Measurements from ENCODE around the gene AOPEP. TPM values are rescaled to one million over a fixed set of nuclear protein-coding genes. Genes with fewer than 3 reads are reported as not detected.

Gene AOPEP
- total RNA-seq, 2 donors from 2014 or later, result 12.4 to 12.9 TPM

DNA sequence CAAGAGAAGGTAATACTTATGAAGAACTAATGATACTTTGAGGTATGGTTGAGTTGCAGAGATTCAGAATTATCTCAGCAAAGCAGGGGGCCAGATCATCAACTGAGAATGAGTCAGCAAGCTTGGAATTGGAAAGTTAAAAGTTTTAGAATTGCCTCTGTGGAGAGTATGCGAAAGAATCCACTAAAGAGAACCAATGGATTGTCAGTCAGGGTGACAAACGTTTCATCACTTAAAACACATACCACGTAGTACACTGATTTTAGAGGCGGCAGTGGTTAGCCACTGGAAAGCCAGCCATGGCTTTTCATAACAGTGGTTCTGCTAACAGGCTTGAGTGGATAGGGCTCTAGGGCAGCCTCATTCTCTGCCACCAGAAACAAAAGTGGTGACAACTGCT lies 30.7 kb downstream of the AOPEP start:
- ATAC-seq, result no peak
- Mint-ChIP-seq H3K36me3 (ENCODE audit: low read depth) (peaks cover 13% of the 10 kb centered on the region), H3K4me3 (no peak overlapping the region), H3K27me3 (no peaks in the 10 kb centered on the region), H3K4me1 (peaks cover 10% of the 10 kb centered on the region), H3K27ac (no peak overlapping the region)
- no peak for DNase-seq
- no peaks in the 10 kb centered on the region for H3K9me3 ChIP-seq (ENCODE audit: control insufficient read depth, low read length, poor library complexity, severe bottlenecking)

- H3K27ac Mint-ChIP-seq, result peak overlapping the region; percentile 51
- ATAC-seq, result no peak
- H3K27me3 Mint-ChIP-seq, result no peaks in the 10 kb centered on the region
- no peak for DNase-seq
- H3K36me3 Mint-ChIP-seq (ENCODE audit: low read depth), result peaks cover 13% of the 10 kb centered on the region
- peaks cover 10% of the 10 kb centered on the region for H3K4me1 Mint-ChIP-seq
- H3K4me3 Mint-ChIP-seq, result no peak overlapping the region
- H3K9me3 ChIP-seq (ENCODE audit: control insufficient read depth, low read length, poor library complexity, severe bottlenecking), result no peaks in the 10 kb centered on the region
Measured at GRCh38 chr9:94758031-94758430, 31.5 kb downstream of the AOPEP start.

GRCh38 chr9:94758880-94759279 lies 32.4 kb downstream of the AOPEP start:
- no peaks in the 10 kb centered on the region for H3K27me3 Mint-ChIP-seq
- H3K36me3 Mint-ChIP-seq (ENCODE audit: low read depth), result peaks cover 11% of the 10 kb centered on the region
- DNase-seq, result no peak
- no peak overlapping the region for H3K27ac Mint-ChIP-seq
- peaks cover 10% of the 10 kb centered on the region for H3K4me1 Mint-ChIP-seq
- ATAC-seq, result no peak
- H3K4me3 Mint-ChIP-seq, result no peak overlapping the region
- H3K9me3 ChIP-seq (ENCODE audit: control insufficient read depth, low read length, poor library complexity, severe bottlenecking), result no peaks in the 10 kb centered on the region

DNA sequence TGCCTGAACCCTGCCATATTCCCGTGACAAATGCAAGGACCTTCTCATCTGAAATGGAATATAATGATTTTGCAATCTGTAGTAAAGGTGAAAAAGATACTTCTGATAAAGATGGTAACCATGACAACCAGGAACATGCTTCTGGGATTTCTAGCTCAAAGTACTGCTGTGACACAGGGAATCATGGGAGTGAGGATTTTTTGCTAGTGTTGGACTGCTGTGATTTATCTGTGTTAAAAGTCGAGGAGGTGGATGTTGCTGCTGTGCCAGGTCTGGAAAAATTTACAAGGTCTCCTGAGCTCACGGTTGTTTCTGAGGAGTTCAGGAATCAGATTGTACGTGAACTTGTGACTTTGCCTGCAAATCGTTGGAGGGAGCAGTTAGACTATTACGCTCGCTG lies 33.5 kb downstream of the AOPEP start:
- ATAC-seq (no peak), DNase-seq (no peak)
- no peaks in the 10 kb centered on the region for H3K9me3 ChIP-seq (ENCODE audit: control insufficient read depth, low read length, poor library complexity, severe bottlenecking)
- Mint-ChIP-seq H3K27me3 (no peaks in the 10 kb centered on the region), H3K36me3 (ENCODE audit: low read depth) (peaks cover 13% of the 10 kb centered on the region), H3K27ac (no peak overlapping the region), H3K4me1 (peaks cover 10% of the 10 kb centered on the region), H3K4me3 (no peak overlapping the region)

DNA sequence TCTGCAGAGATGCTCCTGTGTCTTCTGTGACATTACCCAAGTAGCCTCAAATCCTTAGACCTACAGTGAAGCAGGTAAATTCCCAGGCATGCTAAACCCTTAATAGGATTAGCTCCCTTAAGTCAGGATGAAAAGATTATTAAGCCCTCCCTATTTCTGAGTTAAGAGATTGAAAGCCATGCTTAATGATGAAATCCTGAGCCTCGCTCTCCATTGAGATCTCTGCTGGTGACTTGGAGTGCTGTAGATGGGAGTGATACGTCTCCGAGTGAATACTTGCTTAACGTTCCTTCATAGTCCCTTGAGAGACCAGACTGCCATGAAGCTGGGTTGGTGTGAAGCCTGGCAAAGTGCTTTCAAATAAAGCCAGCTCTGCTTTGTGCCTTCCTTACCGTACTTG lies 34.2 kb downstream of the AOPEP start:
- Mint-ChIP-seq H3K27ac (no peak overlapping the region), H3K4me1 (peaks cover 10% of the 10 kb centered on the region), H3K4me3 (no peak overlapping the region), H3K36me3 (ENCODE audit: low read depth) (peaks cover 13% of the 10 kb centered on the region), H3K27me3 (no peaks in the 10 kb centered on the region)
- no peaks in the 10 kb centered on the region for H3K9me3 ChIP-seq (ENCODE audit: control insufficient read depth, low read length, poor library complexity, severe bottlenecking)
- no peak for ATAC-seq
- no peak for DNase-seq

GRCh38 chr9:94761481-94761880 lies 35.0 kb downstream of the AOPEP start:
- Mint-ChIP-seq H3K4me1 (peaks cover 10% of the 10 kb centered on the region), H3K36me3 (ENCODE audit: low read depth) (peaks cover 13% of the 10 kb centered on the region), H3K27ac (peak overlapping the region; percentile 27), H3K4me3 (no peak overlapping the region), H3K27me3 (no peaks in the 10 kb centered on the region)
- no peak for ATAC-seq
- DNase-seq, result no peak
- H3K9me3 ChIP-seq (ENCODE audit: control insufficient read depth, low read length, poor library complexity, severe bottlenecking), result no peaks in the 10 kb centered on the region

DNA sequence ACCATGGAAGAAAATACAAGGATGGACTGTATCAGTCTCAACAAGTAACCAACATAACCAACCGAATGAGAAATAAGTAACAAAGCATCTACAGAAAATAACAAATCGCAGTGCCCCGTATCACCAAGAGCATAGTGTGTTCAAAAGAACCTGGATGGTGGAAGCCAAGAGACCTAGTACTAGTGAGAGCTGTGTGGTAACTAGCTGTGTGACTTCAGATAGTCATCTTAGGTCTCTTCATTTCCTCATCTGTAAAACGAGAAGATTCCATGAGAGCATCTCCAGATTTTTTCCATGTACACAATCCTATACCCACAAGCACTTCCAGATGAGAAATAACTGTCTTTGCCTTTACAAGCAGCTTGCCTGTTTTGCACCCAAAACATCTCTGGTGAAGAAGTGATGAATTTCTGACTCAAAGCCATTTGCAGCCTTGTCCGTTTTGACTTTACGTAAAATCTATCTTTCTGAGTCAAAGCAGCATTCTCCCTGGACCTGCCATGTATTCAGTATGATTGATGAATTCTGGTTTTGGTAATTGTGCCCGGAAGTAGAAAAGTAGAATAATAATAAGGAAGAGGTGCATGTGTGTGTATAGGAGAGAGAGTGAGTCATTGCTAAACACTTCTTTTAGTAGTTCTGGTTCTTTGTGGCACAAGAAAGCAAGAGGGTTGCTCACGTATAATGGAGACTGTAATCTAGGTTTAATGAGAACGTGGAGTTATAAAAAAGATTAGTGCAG lies 41.0 kb downstream of the AOPEP start:
- Mint-ChIP-seq H3K4me3 (no peak overlapping the region), H3K27ac (peak overlapping the region; percentile 10), H3K36me3 (ENCODE audit: low read depth) (peaks cover 7% of the 10 kb centered on the region), H3K27me3 (no peaks in the 10 kb centered on the region), H3K4me1 (peaks cover 11% of the 10 kb centered on the region)
- no peaks in the 10 kb centered on the region for H3K9me3 ChIP-seq (ENCODE audit: control insufficient read depth, low read length, poor library complexity, severe bottlenecking)
- ATAC-seq (no peak), DNase-seq (no peak)

- H3K9me3 ChIP-seq (ENCODE audit: control insufficient read depth, low read length, poor library complexity, severe bottlenecking), result no peaks in the 10 kb centered on the region
- no peak overlapping the region for H3K4me3 Mint-ChIP-seq
- peaks cover 7% of the 10 kb centered on the region for H3K36me3 Mint-ChIP-seq (ENCODE audit: low read depth)
- DNase-seq (no peak), ATAC-seq (no peak)
- no peaks in the 10 kb centered on the region for H3K27me3 Mint-ChIP-seq
- no peak overlapping the region for H3K27ac Mint-ChIP-seq
- peaks cover 14% of the 10 kb centered on the region for H3K4me1 Mint-ChIP-seq
Measured at GRCh38 chr9:94768766-94769165, 42.3 kb downstream of the AOPEP start.

GRCh38 chr9:94770334-94770733 lies 43.8 kb downstream of the AOPEP start:
- H3K4me3 Mint-ChIP-seq, result no peak overlapping the region
- ATAC-seq (no peak), DNase-seq (no peak)
- H3K36me3 Mint-ChIP-seq (ENCODE audit: low read depth), result peaks cover 5% of the 10 kb centered on the region
- no peak overlapping the region for H3K27ac Mint-ChIP-seq
- no peaks in the 10 kb centered on the region for H3K27me3 Mint-ChIP-seq
- H3K4me1 Mint-ChIP-seq, result peaks cover 14% of the 10 kb centered on the region
- no peaks in the 10 kb centered on the region for H3K9me3 ChIP-seq (ENCODE audit: control insufficient read depth, low read length, poor library complexity, severe bottlenecking)

DNA sequence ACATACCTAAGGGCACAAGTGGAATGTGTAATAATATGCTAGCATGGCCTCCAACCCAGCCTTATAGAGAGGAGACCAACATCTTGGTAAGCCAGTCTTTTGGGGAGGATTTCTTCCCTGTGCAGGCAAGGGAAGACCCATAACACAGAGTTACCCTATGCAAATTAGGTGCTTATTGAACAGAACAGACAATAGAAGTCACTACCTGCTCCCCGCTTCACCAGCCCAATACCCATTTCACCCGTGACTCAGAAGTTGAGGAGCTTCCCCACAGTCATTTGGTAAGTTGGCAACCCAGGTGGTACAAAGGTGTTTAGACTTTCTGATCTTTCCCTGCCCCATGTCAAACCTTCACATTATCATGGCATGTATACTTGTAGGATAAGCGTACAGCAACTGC lies 44.6 kb downstream of the AOPEP start:
- Mint-ChIP-seq H3K4me3 (no peak overlapping the region), H3K27ac (no peak overlapping the region), H3K27me3 (no peaks in the 10 kb centered on the region), H3K4me1 (peaks cover 14% of the 10 kb centered on the region), H3K36me3 (ENCODE audit: low read depth) (peaks cover 5% of the 10 kb centered on the region)
- ATAC-seq (no peak), DNase-seq (no peak)
- no peaks in the 10 kb centered on the region for H3K9me3 ChIP-seq (ENCODE audit: control insufficient read depth, low read length, poor library complexity, severe bottlenecking)

DNA sequence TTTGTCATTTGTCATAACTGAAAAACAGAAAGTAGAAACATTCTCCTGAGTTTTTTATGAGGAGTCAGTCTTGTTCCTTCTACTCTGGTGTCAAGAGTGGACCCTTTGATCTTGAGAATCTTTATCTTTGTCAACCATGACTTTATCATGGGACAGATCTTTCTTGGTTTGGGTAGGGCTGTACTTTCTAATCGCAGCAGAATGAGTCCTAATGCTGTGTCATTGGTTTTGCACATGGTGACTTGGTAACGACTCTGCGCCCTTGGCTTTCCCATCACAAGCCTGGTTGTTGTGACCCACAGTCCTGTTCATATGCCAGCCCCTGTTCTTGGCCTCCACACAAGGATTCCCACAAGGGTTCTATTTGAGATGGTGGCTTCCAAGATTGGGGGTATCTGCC lies 45.6 kb downstream of the AOPEP start:
- Mint-ChIP-seq H3K4me3 (no peak overlapping the region), H3K36me3 (ENCODE audit: low read depth) (peaks cover 4% of the 10 kb centered on the region)

GRCh38 chr9:94772639-94773303 lies 46.3 kb downstream of the AOPEP start:
- no peak for DNase-seq
- Mint-ChIP-seq H3K27me3 (no peaks in the 10 kb centered on the region), H3K4me1 (peaks cover 7% of the 10 kb centered on the region), H3K4me3 (no peak overlapping the region), H3K27ac (no peak overlapping the region), H3K36me3 (ENCODE audit: low read depth) (peaks cover 1% of the 10 kb centered on the region)
- no peaks in the 10 kb centered on the region for H3K9me3 ChIP-seq (ENCODE audit: control insufficient read depth, low read length, poor library complexity, severe bottlenecking)
- ATAC-seq, result no peak

More for the DNA sequence above, 45.6 kb downstream of the AOPEP start:
- H3K9me3 ChIP-seq (ENCODE audit: control insufficient read depth, low read length, poor library complexity, severe bottlenecking), result no peaks in the 10 kb centered on the region
- no peaks in the 10 kb centered on the region for H3K27me3 Mint-ChIP-seq
- no peak overlapping the region for H3K27ac Mint-ChIP-seq
- H3K4me1 Mint-ChIP-seq, result peaks cover 11% of the 10 kb centered on the region
- ATAC-seq (no peak), DNase-seq (no peak)

- H3K27me3 Mint-ChIP-seq, result no peaks in the 10 kb centered on the region
- H3K4me1 Mint-ChIP-seq, result peaks cover 8% of the 10 kb centered on the region
- H3K36me3 Mint-ChIP-seq (ENCODE audit: low read depth), result no peaks in the 10 kb centered on the region
- no peaks in the 10 kb centered on the region for H3K9me3 ChIP-seq (ENCODE audit: control insufficient read depth, low read length, poor library complexity, severe bottlenecking)
- no peak overlapping the region for H3K4me3 Mint-ChIP-seq
- DNase-seq, result no peak
- H3K27ac Mint-ChIP-seq, result no peak overlapping the region
- ATAC-seq, result no peak
Measured at GRCh38 chr9:94773655-94774054, 47.2 kb downstream of the AOPEP start.

DNA sequence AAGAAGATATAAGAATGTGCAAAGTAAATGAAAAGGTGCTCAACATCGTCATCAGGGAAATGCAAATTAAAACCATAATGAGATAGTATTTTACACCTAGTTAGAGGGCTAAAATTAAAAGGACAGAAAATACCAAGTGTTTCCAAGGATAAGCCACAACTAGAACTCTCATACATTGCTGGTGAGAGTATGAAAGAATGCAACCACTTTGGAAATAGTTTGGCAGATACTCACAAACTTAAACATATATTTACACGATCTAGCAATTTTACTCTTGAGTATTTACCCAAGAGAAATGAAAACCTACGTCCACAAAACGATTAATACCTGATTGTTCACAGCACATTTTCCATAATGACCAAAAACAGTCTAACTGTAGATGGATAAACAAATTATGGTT lies 51.5 kb downstream of the AOPEP start:
- H3K9me3 ChIP-seq (ENCODE audit: control insufficient read depth, low read length, poor library complexity, severe bottlenecking), result no peaks in the 10 kb centered on the region
- peaks cover 4% of the 10 kb centered on the region for H3K4me1 Mint-ChIP-seq
- no peak for DNase-seq
- H3K27me3 Mint-ChIP-seq, result no peaks in the 10 kb centered on the region
- no peak overlapping the region for H3K27ac Mint-ChIP-seq
- H3K4me3 Mint-ChIP-seq, result no peak overlapping the region
- no peak for ATAC-seq
- no peaks in the 10 kb centered on the region for H3K36me3 Mint-ChIP-seq (ENCODE audit: low read depth)

Measured in T-helper 17 cell (primary cell).